Caki2 (cell line): Measurements from ENCODE around the gene SHISA8. TPM values are rescaled to one million over a fixed set of nuclear protein-coding genes. Genes with fewer than 3 reads are reported as not detected.

Experiments used
- DNase-seq: peaks from one replicate; pipeline ENCODE4 v3.0.0-alpha.2; 2015; ENCODE audit warnings: low read depth
- in situ Hi-C: cut with HindIII; loops from 2 replicates; pipeline ENCODE4 v1.10.0; 2016; ENCODE audit warnings: low sequenced_read_pairs, low pct_unique_long_range_greater_than_20kb, mixed read lengths
- total RNA-seq: library from RNA; depleted of rRNA; stranded (reverse); fragments of >200 nt; shearing (Covaris generic); gene quantifications from 2 replicates; pipeline ENCODE4 v1.2.3, GENCODE V29; 2014; ENCODE audit warnings: low replicate concordance

The SHISA8 gene
- total RNA-seq, 1 experiment from 2014 or later: 0.78 TPM

DNA sequence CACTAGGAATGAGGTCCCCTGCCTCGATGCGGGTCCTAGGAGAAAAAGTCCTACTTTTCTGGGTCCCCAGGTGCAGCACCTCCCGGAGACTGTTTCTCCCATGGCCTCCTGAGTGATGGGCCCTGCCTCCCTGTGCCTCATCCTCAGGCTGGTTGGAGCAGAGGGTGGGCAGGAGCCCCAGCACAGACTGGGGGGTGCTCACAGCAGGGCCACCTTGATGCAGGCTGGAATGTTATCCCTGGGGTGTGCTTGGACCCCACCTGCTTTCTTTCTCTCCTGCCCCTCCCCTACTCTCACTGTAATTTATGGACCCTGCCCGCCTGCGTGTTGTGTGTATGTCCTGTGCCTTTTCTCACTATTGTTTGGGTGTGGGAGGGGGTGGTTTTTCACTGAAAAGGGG lies 8.1 kb downstream of the SHISA8 start:
- no peak for DNase-seq
- in situ Hi-C loops: no loop called here

DNA sequence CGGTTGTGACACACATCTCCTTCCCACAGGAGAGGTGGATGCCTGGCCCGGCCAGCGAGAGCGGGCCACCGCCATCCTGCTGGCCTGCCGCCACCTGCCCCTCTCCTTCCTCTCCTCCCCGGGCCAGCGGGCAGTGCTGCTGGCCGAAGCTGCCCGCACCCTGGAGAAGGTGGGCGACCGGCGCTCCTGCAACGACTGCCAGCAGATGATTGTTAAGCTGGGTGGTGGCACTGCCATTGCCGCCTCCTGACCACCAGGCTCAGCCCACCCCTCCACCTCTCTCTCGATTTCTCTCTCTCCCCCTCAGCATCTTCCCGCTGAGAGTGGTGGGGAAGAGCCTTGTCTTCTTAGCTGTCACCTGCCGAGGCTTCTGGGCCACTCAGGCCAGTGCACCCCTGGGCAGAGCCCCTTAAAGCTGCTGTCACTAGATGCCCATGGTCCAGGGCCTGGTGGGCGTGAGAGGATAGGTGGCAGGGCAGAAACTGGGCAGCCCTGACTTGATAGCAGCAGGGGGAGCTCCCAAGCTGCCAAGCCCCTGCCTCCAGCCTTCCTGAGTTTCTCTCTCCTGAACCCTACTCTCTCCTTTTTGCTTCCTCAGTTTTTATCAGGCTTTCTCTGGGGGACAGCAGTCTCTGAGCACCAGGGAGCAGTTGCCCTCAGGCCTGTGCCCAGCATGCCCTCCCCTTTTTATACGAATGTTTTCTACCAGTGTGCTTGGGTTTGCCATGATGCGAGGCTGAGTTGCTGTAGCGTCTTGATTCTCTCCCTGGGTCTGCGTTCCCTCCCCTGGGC lies 9.3 kb downstream of the SHISA8 start:
- in situ Hi-C loops: no loop called here
- DNase-seq: no peak

DNA sequence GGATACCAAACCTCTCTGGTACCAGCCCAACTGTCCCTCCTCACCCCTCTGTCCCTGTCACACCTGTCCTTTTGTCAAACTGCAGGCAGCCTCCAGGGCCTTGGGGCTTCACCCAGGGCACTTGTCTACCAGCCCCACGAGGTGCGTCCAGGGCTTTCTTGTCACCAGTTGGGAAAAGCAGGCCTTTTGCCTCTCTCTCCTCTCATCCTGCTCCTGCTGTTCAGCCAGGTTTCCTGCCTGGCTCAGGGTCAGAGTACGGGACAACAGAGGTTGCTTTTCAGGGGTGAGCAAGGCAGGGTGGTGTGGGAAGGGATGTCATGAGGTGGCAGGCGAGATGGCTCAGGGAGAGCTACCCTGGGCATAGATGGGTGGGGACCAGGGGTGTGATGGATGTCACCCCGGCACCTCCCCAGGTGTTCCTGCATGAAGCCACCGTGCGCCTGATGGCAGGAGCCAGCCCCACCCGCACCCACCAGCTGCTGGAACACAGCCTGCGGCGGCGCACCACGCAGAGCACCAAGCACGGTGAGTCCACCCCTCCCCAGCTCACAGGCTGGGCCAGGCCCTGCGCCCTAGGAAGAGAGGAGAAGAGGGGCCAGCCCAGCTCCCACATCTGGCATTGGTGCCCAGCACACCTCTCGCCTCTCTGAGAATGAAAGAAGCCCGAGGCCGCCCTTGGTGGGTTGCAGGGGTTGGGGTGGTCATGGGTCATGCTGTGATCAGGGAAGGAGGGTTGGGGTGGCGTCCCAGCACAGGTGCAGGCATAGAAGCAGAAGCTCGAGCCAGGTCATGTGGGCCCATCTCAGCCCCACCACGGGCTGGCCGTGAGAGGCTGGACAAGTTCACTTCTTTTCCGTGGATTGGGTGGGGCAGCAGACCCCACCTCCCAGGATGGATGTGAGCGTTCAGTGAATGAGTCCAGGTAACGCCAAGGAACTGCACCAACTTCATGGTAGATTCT lies 10.1 kb downstream of the SHISA8 start:
- in situ Hi-C loops: no loop called here
- DNase-seq: no peak

DNA sequence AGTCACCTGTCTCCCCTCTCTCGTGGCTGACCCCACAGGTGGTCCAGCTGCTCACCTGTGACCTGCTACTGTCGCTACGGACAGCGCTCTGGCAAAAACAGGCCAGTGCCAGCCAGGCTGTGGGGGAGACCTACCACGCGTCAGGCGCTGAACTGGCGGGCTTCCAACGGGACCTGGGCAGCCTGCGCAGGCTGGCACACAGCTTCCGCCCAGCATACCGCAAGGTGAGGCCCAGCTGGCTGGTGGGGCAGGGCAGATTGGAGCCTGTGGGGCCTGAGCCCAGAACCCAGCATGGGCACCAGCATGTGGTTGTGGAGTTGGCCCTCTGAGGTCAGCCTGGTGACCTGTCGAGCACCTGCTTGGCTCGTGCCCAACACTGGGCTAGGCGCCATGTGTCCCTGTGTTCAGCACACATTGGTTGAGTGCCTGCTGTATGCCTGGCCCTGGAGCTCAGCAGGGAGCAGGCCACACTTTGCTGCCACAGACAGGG lies 11.9 kb downstream of the SHISA8 start:
- in situ Hi-C loops: no loop called here
- no peak for DNase-seq

DNA sequence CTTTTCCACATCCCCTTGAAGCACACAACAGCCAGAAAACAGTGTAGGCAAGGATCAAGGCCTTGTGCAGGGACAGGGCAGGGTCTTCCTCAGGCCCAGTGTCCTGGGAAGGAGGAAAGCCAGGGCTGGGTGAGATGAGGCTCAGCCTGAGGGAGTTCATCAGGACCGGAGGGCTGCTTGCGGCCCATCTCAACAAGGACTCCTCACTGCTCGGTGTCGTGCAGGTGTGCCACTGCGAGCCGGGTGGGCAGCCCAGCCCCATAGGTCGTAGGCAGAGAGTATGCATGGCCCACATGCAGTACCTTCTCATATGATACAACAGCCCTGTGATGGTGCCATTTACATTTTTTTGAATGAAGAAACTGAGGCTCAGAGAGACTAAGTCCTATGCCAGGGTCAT lies 12.9 kb downstream of the SHISA8 start:
- in situ Hi-C loops: no loop called here
- no peak for DNase-seq

DNA sequence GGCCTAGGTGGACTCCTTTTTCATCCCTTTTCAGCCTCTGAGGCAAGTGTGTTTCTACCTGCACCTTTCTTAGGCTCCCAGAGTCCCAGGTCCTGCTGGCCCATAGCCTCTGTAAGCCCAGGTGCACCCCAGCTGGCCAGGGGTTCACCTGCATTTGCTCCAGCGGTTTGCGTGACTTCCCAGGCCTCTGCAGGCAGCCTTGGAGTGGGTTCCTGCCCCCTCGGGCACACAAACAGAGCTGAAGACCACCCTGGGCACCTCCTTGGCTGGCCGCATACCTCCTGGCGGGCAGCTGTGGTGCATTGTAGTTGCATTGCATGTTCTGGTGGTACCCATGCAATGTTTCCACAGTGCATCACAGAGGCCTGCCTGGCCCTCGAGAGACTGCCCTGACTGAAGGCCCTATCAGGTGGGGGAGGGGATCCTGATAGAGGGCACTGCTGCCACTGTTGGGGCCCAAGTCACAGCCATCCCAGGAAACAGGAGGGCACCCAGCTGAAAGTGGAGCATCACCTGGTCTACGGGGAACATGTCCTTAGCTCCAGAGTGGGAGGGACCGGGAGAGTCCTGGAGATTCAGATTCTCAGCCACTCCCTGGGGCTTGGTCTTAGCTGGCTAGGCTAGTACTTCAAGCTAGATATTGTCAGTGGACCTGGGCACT lies 14.1 kb downstream of the SHISA8 start:
- in situ Hi-C loops: no loop called here
- no peak for DNase-seq

DNA sequence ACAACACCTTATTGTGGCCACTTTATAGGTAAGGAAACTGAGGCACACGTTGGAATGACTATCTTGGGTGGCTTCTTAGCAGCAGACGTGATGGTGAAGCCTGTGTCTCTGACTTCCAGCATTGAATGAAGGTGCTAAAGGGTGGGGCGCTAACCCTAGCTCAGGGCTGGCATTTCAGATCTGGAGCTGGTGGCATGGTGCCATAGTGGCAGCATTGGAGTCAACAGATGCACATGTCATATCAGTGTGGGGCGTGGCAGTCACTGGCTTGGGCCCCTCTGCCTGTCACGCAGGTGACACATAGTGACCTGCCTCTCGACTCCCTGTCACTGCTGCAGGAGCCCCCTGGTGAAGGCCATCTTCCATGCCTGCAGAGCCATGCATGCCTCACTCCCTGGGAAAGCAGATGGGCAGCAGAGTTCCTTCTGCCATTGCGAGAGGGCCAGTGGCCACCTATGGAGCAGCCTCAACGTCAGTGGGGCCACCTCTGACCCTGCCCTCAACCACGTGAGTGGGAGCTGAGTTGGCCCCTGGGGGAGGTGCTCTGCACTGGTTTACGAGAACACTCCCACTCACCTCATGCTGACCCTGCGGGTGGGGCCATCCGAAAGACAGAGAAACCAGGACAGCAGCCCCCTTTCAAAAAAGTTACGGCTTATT lies 14.8 kb downstream of the SHISA8 start:
- DNase-seq: no peak
- in situ Hi-C loops: no loop called here

DNA sequence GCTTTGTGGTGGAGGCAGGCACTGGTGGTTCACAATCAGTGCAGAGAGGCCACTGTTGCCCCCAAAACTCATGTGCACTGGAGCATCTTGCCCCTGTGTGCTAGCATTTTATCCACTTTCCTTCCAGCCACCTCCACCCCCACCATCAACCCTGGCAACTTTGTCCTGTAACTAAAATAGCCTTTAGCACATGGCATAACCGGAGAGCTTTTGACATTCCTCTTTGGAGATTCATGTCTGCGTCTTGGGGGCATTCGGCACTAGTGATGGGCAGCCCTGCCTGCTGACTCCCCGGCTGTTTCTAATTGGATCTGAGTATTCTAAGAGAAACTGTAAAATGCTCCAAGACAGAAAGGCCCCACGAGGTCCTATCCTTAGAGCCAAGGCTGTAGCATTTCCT lies 15.8 kb downstream of the SHISA8 start:
- DNase-seq: no peak
- in situ Hi-C loops: no loop called here

DNA sequence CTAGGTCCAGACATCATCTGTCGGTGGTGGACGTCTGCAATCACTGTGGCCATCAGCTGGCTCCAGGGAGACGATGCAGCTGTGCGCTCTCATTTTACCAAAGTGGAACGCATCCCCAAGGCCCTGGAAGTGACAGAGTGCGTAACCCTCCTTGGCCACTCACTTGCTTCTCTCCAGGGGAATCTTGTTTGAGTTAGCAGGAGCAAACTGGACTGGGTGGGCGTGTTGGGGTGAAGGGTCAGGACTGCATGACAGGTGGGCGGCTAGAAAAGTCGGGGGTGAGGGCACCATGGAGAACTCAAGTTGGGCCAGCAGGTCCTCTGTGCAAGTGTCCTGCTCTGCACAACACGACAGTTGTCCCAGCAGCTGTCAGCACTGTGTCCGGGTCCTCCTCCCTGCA lies 16.2 kb downstream of the SHISA8 start:
- in situ Hi-C loops: no loop called here
- DNase-seq: no peak

DNA sequence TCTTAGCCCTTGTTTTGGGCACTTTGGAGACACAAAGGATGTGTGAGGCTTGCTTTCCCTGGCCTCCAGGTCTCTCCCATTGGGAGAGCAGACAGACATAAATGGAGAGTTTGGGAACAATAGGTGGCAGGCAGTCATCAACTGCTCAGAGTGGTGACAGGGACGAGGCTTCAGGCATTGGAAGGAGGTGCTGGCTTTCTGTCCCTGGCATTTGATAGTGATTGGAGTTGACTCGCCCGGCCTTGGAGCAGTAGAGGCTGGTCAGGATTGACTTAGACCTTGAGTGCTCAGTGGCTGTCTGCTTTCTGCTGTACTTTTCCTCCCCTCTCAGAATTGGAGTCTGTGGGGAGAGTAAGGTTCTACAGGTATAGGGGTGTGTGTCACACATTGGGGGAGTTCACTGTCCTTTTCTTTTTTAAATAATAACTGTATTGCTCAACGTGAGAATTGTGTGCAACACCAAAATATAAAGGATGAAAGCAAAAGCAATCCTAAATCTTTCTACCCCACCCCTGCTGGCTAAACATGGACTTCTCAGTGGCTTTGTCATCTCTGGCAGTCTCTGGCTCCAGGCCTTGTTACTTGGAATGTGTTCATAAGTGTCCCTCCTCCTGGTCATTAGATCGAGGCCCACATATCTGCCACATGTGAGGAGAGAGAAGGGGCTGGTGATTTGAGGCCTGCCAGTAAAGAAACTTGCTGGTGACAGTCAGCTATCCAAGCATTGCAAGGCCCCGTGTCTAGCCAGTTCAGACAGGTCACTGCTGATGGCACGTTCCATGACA lies 21.1 kb downstream of the SHISA8 start:
- no peak for DNase-seq
- in situ Hi-C loops: no loop called here

DNA sequence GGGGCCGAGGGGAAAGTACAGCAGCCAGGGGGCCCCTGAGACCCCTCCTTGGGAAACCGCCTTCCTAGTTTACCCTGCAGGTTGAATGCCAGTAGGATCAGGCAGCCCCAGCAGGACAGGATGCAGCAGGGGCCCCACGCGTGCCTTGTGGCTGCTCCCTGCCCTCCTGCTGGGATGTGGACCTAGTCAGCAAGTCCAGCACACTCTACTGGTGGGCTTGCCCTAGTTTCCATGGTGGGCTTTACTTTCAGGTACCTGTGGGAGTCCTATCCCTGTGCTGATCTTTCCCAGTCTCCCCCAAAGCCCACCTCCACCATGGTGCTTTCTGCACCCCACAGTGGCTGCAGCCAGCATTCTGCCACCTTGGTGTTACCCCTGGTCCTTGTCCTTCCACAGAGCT lies 22.2 kb downstream of the SHISA8 start:
- in situ Hi-C loops: no loop called here
- no peak for DNase-seq

DNA sequence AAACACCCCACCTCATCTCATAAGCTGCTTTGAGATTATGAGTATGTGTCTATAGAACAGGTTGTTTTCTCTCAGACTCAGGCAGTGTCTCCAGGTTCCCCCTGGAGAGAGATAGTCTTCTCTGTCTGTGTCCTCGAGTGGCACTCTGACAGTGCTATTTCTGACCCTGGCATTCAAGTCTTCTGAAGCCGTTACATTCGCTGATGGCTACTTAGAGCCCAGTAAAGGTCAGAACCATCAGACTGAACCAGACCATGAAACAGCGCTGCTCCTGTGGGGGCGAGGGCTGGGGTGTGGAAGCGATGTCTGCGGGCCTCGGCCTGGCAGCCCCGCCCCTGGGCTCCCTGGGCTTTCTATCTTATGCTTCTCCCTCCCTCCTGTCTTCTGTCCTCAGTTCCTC lies 23.5 kb downstream of the SHISA8 start:
- DNase-seq: no peak
- in situ Hi-C loops: no loop called here

DNA sequence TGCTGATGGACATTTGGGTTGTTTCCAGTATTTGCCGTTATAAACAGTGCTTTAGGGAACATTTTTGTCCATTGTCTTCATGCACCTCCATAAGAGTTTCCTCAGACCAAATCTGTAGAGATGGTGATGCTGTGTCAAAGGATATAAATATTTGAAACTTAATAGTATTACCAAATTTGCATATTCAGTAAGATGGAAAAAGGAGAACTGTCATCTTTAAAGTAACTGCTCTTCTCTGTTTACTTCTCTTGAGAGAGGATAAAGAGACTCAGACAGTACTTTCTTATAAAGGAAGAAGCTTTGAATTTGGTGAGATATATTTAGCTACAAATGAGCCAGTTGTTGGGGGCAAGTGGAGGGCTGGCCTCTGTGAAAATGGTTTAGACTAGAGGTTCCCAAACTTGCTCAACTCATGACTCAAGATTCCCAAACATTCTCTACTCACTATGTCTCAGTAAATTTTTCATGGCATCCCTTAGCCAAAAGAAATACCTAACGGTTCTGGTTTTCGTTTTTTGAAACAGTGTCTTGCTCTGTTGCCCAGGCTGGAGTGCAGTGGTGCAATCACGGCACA lies 26.2 kb downstream of the SHISA8 start:
- in situ Hi-C loops: no loop called here

DNA sequence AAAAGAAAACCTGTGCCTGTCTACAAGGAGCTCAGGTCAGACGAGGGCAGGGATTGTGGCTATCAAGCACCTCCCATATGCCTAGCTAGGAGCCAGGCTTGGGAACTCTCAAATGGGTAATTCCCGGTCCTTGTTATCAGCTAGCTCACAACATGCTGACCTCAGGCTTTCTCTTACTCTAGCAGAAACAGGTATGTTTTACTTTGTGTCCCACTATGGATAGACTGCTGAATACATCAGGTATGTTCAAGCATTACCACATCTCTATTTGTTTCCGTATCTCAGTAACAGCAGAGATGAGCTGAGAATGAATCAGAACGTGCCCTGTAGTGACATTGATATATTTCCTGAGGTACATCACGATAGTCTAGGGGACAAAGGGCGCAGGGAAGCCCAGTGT lies 29.4 kb downstream of the SHISA8 start:
- in situ Hi-C loops: no loop called here

More for the DNA sequence above, 26.2 kb downstream of the SHISA8 start:
- DNase-seq: no peak

DNA sequence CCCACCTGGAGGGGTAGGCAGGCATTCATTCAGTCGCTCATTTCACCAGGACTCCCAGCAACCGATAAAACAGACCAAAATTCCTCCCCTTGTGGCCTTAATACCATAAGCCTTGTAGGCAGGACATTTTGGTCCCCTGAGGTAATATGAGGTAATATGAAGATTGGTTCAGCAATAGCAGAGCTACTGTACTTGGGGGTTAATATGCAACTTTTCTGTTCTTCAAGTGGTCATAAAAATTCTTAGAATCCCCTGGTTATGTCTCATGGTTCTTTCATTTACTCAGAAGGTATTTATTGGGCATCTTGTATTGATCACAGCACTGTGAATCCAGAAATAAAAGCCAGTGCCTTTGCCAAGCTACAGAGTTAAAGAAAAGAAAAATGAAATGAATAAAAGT lies 29.8 kb downstream of the SHISA8 start:
- DNase-seq: no peak
- in situ Hi-C loops: no loop called here

More for the DNA sequence above, 29.4 kb downstream of the SHISA8 start:
- no peak for DNase-seq

DNA sequence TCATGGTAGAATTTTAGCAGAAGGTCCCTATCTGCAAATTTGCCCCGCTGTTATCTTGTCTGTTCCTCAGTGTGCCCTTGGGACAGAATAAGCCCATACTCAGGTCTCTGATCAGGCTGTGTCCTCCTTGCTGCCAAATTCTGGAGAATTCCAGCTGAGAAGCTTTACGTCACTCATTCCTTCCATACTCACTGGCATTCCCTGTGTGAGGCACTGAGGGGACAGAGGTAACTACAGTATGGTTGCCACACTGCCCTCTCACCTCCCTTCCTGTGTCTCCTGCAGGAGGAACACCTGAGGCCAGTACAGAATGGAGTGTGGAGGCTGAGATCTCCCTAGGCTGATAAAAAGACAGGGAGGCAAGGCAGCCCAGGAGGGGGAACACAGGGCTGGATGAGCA lies 31.5 kb downstream of the SHISA8 start:
- in situ Hi-C loops: no loop called here
- no peak for DNase-seq

DNA sequence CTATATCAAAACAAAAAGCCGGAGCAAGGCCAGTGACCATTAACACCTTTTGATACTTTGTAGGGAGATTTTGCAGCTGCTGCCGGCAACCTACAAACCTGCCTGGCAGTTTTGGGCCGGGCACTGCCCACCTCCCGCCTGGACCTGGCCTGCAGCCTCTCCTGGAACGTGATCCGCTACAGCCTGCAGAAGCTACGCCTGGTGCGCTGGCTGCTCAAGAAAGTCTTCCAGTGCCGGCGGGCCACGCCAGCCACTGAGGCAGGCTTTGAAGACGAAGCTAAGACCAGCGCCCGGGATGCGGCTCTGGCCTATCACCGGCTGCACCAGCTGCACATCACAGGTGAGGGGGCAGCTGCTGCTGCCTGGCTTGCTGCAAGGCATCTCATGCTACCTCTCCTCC lies 34.2 kb downstream of the SHISA8 start:
- DNase-seq: no peak
- in situ Hi-C loops: no loop called here
